D341Med (cell line): ENCODE results near the gene UCN3.
"Not testable (repeated sequence)": the region's sequence is repeated elsewhere in the genome, so short reads cannot be mapped to it uniquely, and the experiment has no call there.

Experiments
- DNase-seq: peaks from one replicate; pipeline ENCODE4 v3.0.0; 2012; ENCODE audit warnings: low spot score

Gene UCN3

DNA sequence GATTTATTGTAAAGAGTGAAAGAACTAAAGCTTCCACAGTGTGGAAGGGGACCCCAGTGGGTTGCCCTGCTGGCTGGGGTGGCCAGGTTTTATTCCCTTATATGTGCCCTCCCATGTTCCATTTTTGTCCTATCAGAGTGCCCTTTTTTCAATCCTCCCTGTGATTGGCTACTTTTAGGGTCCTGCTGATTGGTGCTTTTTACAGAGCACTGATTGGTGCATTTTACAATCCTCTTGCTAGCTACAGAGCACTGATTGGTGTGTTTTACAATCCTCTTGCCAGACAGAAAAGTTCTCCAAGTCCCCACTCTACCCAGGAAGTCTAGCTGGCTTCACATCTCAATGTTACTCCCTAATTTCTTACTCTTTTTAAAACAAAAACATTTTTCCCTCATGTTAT, 46.0 kb downstream of the UCN3 start:
- DNase-seq = not testable (repeated sequence)

- DNase-seq = no peak
Observed at GRCh38 chr10:5411941-5412276, 47.1 kb downstream of the UCN3 start.

GRCh38 chr10:5412277-5412941, 47.6 kb downstream of the UCN3 start, which contains the start of gene NET1:
Gene NET1 (plus strand): TSS chr10:5412557. CDS start chr10:5412693, 136 bp downstream.
- DNase-seq = peak; percentile 98

GRCh38 chr10:5413012-5413938, 48.5 kb downstream of the UCN3 start:
- peak; percentile 62 for DNase-seq

- no peak for DNase-seq
Observed at GRCh38 chr10:5416981-5417380, 52.2 kb downstream of the UCN3 start.

DNA sequence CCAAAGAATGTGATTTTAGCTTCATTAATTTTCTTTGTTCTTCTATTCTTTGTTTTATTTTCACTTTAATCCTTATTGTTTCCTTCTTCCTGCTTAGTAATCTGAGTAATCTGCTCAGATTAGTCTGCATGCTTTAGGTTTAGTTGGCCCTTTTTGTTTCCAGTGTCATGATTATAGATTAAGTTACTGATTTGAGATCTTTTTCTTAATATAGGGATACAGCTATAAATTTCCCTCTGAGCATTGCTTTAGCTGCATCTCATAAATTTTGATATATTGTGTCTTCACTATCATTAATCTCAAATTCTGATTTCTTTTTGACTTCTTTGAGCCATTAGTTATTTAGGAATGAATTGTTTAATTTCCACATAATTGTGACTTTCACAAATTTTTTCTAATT, 53.8 kb downstream of the UCN3 start:
- DNase-seq = no peak

GRCh38 chr10:5419466-5420094, 54.8 kb downstream of the UCN3 start:
- no peak for DNase-seq

GRCh38 chr10:5423771-5424170, 59.0 kb downstream of the UCN3 start:
- no peak for DNase-seq
